OCI-LY3 (cell line): ENCODE measurements around the gene RNF5.
A peak's percentile ranks its signal among the peaks of the same experiment; 100 is the strongest.
"Not testable (repeated sequence)": the region's sequence is repeated elsewhere in the genome, so short reads cannot be mapped to it uniquely, and the experiment has no call there.

Source experiments
- H2AFZ ChIP-seq: fragments of 200-600, 300-600 bp; shearing (Covaris generic); 2 replicates; pipeline ENCODE4 v1.6.0; 2014; ENCODE audit warnings: antibody characterized with exemption, low read depth, low read length
- H3K27ac ChIP-seq: fragments of 200-600, 300-600 bp; sonication (generic); 2 replicates; pipeline ENCODE4 v1.5.1; 2014; ENCODE audit warnings: mild to moderate bottlenecking, low read length, moderate library complexity, mixed read lengths
- H3K27me3 ChIP-seq: fragments of 200-600, 300-600 bp; sonication (generic); 2 replicates; pipeline ENCODE4 v1.6.1; 2014; ENCODE audit warnings: low read depth, low read length, mixed read lengths
- H3K36me3 ChIP-seq: fragments of 200-600, 300-600 bp; sonication (generic); replicated peaks from 2 replicates; pipeline ENCODE3; 2014; ENCODE audit warnings: low read depth, low read length, mixed read lengths
- H3K4me1 ChIP-seq: fragments of 300-600, 200-600 bp; sonication (generic); 2 replicates; pipeline ENCODE4 v1.6.1; 2014; ENCODE audit warnings: low read length, mixed read lengths
- H3K4me2 ChIP-seq: fragments of 200-600, 300-600 bp; sonication (generic); 2 replicates; pipeline ENCODE4 v1.6.1; 2014; ENCODE audit warnings: low read length, mixed read lengths
- H3K4me3 ChIP-seq: fragments of 300-600, 200-600 bp; sonication (generic); 2 replicates; pipeline ENCODE4 v1.5.1; 2014; ENCODE audit warnings: antibody characterized with exemption, mild to moderate bottlenecking, low read length, moderate library complexity
- H3K79me2 ChIP-seq: fragments of 300-600, 200-600 bp; shearing (Covaris generic); 2 replicates; pipeline ENCODE4 v1.6.1; 2014; ENCODE audit warnings: mild to moderate bottlenecking, low read length, mixed read lengths
- H3K9ac ChIP-seq: fragments of 300-600, 200-600 bp; shearing (Covaris generic); 2 replicates; pipeline ENCODE4 v1.6.0; 2014; ENCODE audit warnings: mild to moderate bottlenecking, low read length, moderate library complexity
- H3K9me3 ChIP-seq: fragments of 200-600, 300-600 bp; shearing (Covaris generic); 2 replicates; pipeline ENCODE4 v1.6.1; 2014; ENCODE audit warnings: low read length, mixed read lengths; ENCODE audit not compliant: insufficient read depth
- H4K20me1 ChIP-seq: fragments of 200-600, 300-600 bp; sonication (generic); 2 replicates; pipeline ENCODE4 v1.6.1; 2016; ENCODE audit warnings: low read length, mixed read lengths; ENCODE audit not compliant: insufficient read depth
- CTCF ChIP-seq: fragments of 200-600, 300-600 bp; sonication (generic); IDR thresholded peaks from 2 replicates; pipeline ENCODE4 v1.5.1; 2014; ENCODE audit warnings: antibody characterized with exemption, low read length, low read depth
- EZH2phosphoT487 ChIP-seq: fragments of 200-600 bp; shearing (Covaris generic); IDR thresholded peaks from 2 replicates; pipeline ENCODE4 v1.6.1; 2018; ENCODE audit warnings: antibody characterized with exemption, mixed run types, low read depth

The RNF5 gene

GRCh38 chr6:32191696-32192607, 13.7 kb downstream of the RNF5 start:
- TF ChIP-seq EZH2phosphoT487, result no peak
- TF ChIP-seq CTCF, result no peak
- Histone ChIP-seq H3K36me3 (peaks cover 16% of the 10 kb centered on the region), H3K4me2 (peak overlapping the region; percentile 100), H3K9me3 (no peaks in the 10 kb centered on the region), H3K27me3 (no peaks in the 10 kb centered on the region), H4K20me1 (no peaks in the 10 kb centered on the region), H3K79me2 (peaks cover 48% of the 10 kb centered on the region), H3K9ac (peak overlapping the region; percentile 100), H2AFZ (no peak overlapping the region), H3K4me1 (peaks cover 51% of the 10 kb centered on the region), H3K4me3 (peak overlapping the region; percentile 93), H3K27ac (peak overlapping the region; percentile 97)

GRCh38 chr6:32192608-32193039, 14.4 kb downstream of the RNF5 start, which contains the start of gene GPSM3:
Gene GPSM3, minus strand, starts transcription at chr6:32192643. Its CDS starts 130 bp downstream, at chr6:32192513.
- Histone ChIP-seq H3K27ac (peak within 1 kb of the TSS; percentile 97), H3K4me1 (peaks cover 51% of the 10 kb centered on the region), H3K4me3 (peak within 1 kb of the TSS; percentile 93), H3K9me3 (no peaks in the 10 kb centered on the region), H2AFZ (no peak within 1 kb of the TSS), H4K20me1 (no peaks in the 10 kb centered on the region), H3K36me3 (peaks cover 15% of the 10 kb centered on the region), H3K9ac (peak within 1 kb of the TSS; percentile 100), H3K4me2 (peak within 1 kb of the TSS; percentile 100), H3K27me3 (no peaks in the 10 kb centered on the region), H3K79me2 (peaks cover 45% of the 10 kb centered on the region)
- TF ChIP-seq CTCF (no peak), EZH2phosphoT487 (no peak)

- not testable (repeated sequence) for H2AFZ ChIP-seq, H3K27me3 ChIP-seq, H3K9me3 ChIP-seq, H4K20me1 ChIP-seq
- H3K9ac ChIP-seq, result peak overlapping the region; percentile 100; the same call in 1 of the 2 replicates
- H3K36me3 ChIP-seq, result peaks cover 12% of the 10 kb centered on the region
- peaks cover 46% of the 10 kb centered on the region for H3K4me1 ChIP-seq
- peak overlapping the region; percentile 97 for H3K27ac ChIP-seq
- H3K4me3 ChIP-seq, result peak overlapping the region; percentile 93
- H3K4me2 ChIP-seq, result peak overlapping the region; percentile 100
- H3K79me2 ChIP-seq, result peaks cover 41% of the 10 kb centered on the region
These were observed 14.9 kb downstream of the RNF5 start for GRCh38 chr6:32193096-32193495.

GRCh38 chr6:32194388-32194787, 16.2 kb downstream of the RNF5 start:
- H2AFZ ChIP-seq, result no peak overlapping the region
- peak overlapping the region; percentile 97 for H3K4me2 ChIP-seq
- H3K79me2 ChIP-seq, result peaks cover 28% of the 10 kb centered on the region
- no peak overlapping the region; the same call in 1 of the 2 replicates for H3K4me3 ChIP-seq
- peak overlapping the region; percentile 86 for H3K27ac ChIP-seq
- no peak for TF ChIP-seq CTCF
- no peak for TF ChIP-seq EZH2phosphoT487
- no peaks in the 10 kb centered on the region for H3K9me3 ChIP-seq
- H3K36me3 ChIP-seq, result peaks cover 5% of the 10 kb centered on the region
- H3K27me3 ChIP-seq, result no peaks in the 10 kb centered on the region
- H3K9ac ChIP-seq, result no peak overlapping the region
- no peaks in the 10 kb centered on the region for H4K20me1 ChIP-seq
- H3K4me1 ChIP-seq, result peaks cover 38% of the 10 kb centered on the region
